Right lung (tissue), 5 donors: ENCODE results near the gene PPP1R14B. TPM values are rescaled to one million over a fixed set of nuclear protein-coding genes. Genes with fewer than 3 reads are reported as not detected.

ENCODE experiments used
- DNase-seq, 2 donors: peaks; one replicate each; pipeline ENCODE4 v3.0.0-alpha.2; 2013
- polyA plus RNA-seq, 5 donors: library from polyadenylated mRNA; unstranded; fragments of 120-200 nt; gene quantifications; one replicate each; pipeline versions ENCODE4 v1.2.1 to v1.2.3, GENCODE V29; 2013; ENCODE audit warnings: inconsistent platforms in 1 of 5, low replicate concordance in 1 of 5; ENCODE audit not compliant: insufficient read length in 5 of 5, insufficient read depth in 1 of 5

PPP1R14B gene
- polyA plus RNA-seq, 5 donors: 63.2 to 139 (median 70.0) TPM

- DNase-seq: no peak
These were observed 28.0 kb downstream of the PPP1R14B start for GRCh38 chr11:64218628-64219353.

DNA sequence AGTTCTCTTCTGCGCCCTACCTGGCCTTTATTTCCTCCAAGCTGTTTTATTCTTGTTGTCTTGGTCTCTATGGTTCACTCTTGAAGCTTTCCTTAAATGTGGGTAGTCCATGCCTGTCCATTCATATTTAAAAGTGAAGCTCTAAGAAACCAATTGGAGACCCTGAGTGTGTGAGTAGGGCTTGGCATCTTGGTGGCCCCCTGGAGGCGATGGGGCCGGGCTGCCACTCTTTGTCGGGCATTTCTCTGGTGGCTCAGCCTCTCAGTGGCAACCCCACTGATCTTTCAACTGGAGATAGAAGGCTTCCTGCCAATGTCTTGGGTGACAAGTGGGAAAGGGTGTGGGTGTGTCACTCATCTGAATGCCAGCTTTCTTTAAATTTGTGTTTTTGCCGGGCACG is 29.9 kb downstream of the PPP1R14B start:
- no peak for DNase-seq

DNA sequence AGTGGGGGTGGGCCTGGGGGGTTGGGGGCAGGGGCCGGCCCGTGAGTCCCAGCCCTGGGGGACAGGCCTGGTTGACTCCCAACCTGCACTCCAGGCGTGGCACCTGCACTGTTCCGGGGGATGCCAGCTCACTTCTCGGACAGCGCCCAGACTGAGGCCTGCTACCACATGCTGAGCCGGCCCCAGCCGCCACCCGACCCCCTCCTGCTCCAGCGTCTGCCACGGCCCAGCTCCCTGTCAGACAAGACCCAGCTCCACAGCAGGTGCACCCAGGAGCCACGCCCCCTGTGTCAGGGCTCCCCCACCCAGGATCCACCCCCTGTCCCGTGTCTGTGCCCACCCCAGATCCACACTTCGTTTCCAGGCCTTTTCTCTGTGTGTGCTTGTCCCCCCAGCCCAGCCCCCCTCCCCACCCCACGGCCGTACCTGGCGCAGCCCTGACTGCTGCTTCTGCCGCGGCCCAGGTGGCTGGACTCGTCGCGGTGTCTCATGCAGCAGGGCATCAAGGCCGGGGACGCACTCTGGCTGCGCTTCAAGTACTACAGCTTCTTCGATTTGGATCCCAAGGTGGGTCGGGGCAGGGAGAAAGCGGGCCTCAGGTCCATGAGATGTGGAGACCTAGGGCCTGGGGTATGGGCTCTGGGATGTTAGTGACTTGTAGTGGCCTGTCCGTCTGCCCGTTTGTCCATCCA is 35.4 kb downstream of the PPP1R14B start:
- no peak for DNase-seq

DNA sequence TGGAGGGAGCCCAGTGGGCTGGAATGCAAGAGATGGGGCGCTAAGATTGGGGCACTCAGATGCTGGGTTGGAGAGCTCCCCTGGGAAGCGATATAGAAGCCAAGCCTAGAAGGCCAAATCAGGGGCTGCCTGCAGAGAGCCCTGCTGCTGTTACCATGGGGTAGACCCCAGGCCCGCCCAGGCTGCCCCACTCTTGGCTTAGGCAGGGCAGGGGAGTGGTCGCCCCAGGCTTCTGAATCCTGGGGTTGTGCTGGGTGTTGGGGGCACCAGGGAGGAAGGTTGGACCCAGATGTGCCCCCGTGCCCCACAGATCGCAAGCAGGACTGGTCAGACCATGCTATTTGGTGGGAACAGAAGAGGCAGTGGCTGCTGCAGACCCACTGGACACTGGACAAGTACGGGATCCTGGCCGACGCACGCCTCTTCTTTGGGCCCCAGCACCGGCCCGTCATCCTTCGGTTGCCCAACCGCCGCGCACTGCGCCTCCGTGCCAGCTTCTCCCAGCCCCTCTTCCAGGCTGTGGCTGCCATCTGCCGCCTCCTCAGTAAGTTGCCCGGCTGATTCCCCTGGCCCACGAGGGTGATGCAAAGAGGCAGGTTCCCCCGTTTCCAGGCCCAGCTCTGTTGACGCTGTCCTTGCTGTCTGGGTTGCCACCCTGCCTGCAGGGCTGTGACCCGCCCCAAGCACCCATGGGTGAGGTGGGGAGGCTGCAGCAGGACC is 36.3 kb downstream of the PPP1R14B start:
- DNase-seq: no peak

DNA sequence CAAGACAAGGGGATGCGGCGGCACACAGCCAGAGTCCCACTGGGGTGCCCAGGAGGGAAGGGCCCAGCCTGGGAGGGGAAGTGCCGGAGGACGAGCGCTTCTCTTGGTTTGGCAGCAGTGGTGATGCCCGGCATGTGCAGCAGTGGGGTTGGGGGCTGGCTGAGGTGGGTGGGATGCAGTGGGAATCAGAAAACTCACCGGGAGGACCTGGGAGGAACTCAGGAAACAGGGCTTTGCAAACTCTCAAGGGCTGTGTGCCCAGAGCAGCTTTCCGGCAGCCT is 37.2 kb downstream of the PPP1R14B start:
- DNase-seq: no peak

DNA sequence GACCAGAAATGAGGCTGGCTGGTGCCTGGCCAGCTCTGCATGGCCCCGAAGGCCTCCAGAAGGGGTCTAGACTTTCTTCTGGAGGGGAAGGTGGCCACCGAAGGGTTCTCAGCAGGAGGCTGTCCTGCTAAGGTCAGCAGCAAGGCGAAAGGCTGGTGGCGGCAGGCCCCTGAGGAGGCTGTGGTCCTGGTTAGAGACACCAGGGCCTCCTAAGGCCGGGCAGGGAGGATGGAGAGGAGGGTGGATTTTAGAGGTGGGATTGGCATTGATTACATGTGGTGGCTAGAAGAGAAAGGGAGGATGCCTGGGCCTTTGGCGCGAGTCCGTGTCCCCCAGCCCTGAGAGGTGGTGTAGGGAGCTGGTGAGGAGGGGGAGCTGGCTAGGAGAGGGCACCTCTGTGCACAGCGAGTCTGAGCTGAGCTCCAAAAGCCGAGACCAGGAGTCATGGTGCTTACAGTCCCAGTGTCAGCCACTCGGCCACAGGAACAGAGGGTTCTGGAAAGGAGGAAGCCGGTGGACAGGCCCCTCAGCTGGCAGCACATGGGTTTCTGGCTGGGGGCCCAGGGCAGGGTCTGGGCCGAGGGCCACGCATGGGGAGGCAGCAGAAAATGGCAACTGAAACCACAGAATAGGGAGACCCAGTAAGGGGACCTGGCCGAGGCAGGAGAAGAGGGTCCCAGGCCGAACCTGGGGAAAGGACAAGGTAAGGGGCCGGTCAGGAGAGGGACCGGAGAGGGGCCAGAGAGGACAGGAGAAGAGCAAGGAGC is 37.8 kb downstream of the PPP1R14B start:
- no peak for DNase-seq

- DNase-seq: no peak
These were observed 38.5 kb downstream of the PPP1R14B start for GRCh38 chr11:64208086-64208795.

DNA sequence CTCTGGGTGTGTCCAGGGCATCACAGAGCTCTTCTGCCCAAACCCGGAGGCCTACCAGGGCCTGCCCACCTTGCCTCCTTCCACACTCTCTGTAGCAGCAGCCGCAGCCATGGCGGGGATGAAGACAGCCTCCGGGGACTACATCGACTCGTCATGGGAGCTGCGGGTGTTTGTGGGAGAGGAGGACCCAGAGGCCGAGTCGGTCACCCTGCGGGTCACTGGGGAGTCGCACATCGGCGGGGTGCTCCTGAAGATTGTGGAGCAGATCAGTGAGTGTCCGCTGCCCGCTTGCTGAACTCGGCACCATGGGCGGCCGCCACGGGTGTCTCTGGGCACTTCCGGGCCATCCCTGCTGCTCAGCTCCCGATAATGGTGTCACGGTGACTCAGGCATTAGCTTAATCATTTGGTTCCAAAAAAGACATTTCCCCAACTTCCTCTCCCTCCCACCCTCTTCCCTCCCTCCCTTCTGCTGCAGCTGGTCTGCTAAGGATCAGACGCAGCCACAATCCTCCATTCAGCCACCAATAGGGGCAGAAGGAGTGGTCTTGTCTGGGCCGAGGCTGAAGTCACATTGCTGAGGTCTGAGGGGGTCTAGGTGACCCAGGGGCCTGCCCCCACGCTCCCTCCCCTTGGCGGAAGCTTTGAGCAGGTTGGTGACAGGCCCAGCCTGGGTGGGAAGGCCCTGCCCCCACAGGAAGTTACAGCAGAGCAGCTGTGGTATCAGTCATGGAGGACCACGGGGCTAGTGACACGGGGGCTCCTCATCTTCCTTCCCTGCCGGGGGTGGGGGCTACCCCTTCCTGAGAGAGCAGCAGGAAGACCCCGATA is 39.3 kb downstream of the PPP1R14B start:
- peak in 1 of 2 donors; percentile 45 for DNase-seq

DNA sequence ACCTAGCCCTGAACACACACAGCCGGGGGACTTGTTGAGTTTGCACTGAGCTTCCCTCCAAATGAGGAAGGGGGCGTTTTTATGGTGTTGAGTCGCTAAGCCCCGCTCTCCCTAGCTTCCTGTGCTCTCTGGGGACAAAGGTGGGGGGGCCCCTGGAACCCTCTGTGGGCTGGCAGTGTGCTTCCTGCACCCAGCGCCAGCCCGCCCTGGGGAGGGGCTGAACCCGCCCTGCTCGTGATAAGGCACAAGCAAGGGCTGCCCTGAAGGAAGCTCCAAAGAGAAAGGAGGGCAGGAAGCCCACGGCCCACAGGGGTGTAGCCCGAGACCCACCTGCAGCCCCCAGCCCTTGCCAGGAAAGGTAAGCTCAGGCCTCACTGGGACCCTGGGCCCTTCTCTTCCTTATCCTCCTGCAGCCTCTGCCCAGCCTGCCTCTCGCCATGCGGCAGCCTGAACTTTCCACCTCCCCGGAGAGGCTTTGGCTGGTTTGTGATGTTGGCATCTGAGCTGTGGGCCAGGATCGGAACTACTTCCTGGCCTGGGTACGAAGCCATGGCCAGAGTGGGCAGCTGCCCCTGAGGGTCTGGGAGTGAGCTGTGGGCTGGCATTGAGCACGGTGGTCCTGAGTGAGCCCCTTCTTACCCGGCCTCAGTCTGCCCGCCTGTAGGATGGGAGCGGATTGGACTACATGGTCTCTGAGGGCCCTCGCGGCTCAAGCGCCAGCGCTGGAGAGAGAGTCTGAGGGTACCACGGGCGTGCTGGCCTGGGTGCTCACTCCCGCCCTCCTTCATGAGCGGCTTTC is 40.1 kb downstream of the PPP1R14B start, which contains the start of gene FERMT3:
TSS of gene FERMT3 (plus strand) at position 265 of the 799 bp plus-strand sequence. CDS start 644 bp downstream, outside the sequence.
- no peak for DNase-seq

- peak; percentile 77 to 78 for DNase-seq
These were observed 42.2 kb downstream of the PPP1R14B start for GRCh38 chr11:64204464-64204989.

DNA sequence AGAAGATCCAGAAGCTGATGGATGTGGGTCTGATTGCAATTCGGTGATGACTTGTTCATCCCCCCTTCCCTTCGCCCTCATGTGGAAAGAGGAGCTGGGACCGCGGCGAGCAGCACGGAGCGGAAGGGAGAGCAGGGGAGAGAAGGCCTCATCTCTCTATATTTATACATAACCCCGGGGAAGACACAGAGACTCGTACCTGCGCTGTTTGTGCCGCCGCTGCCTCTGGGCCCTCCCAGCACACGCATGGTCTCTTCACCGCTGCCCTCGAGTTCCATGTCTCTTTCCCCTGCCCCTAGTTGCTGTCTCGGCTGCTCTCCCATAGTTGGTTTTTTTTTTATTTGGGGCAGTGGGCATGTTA is 42.7 kb downstream of the PPP1R14B start:
- no peak for DNase-seq

GRCh38 chr11:64203421-64204079 is 43.2 kb downstream of the PPP1R14B start:
- no peak for DNase-seq

DNA sequence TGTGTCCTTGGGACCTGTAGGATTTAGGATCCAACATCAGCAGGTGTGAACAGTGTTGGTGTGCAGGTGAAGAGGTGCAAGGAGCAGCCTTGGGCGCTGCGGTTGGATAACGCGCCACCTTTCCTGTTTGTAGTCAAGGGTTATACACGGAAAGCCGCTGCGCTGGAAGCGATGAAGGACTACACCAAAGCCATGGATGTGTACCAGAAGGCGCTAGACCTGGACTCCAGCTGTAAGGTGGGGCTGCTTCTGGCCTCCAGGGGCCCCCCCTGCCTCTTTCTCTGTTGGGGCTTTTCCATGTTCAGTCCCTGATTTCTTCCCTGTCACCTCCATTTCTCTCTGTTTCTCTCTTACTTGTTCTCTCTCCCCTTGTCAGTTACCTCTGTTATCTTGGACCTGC is 43.8 kb downstream of the PPP1R14B start:
- DNase-seq: no peak

DNA sequence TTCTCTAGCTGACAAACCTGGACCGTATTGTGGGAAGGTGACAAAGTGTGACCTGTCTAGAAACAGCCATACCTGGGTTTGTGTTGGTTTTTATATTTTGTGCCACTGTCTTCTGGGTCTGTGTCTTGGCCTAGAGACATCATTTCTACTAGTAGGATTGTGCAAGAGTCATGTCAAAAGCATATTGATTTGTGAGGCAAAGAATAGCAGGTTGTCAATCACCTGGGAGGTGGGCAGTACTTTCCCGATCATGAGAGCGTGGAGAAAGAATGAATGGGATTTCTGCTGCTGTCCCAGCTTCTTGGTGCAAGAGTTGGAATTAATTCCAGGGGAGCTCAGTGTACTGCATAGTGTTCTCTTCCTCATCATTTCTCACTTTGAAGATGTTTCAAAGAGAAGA is 45.2 kb downstream of the PPP1R14B start:
- DNase-seq: no peak

DNA sequence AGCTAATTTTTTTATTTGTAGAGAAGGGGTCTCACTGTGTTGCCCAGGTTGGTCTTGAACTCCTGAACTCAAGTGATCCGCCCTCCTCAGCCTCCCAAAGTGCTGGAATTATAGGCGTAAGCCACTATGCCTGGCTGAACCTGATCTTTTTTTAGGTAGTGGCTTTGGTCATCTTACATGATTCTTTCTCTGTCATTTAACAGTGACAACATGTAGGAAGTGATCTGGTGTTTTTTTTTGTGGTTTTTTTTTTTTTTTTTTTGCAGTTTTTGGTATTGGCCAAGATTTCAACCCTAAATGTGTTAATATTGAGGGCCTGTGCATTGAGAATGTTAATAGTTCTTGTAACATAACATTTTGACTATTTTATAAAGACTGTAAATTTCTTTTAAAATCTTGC is 48.2 kb downstream of the PPP1R14B start:
- no peak for DNase-seq

GRCh38 chr11:64196626-64197025 is 50.1 kb downstream of the PPP1R14B start:
- no peak for DNase-seq
